CD4-positive, alpha-beta T cell treated with Interleukin-4 for 4 hours (primary cell): Measurements from ENCODE around the gene RAB1A.
A peak's percentile ranks its signal among the peaks of the same experiment; 100 is the strongest.

ENCODE experiments used
- DNase-seq: peaks from one replicate; pipeline ENCODE4 v3.0.0-alpha.2; 2020

Gene RAB1A

GRCh38 chr2:65057391-65058052 lies 72.4 kb downstream of the RAB1A start:
- DNase-seq, result peak; percentile 92

- no peak for DNase-seq
These were observed 72.9 kb downstream of the RAB1A start for GRCh38 chr2:65057054-65057375.

GRCh38 chr2:65056215-65057053 lies 73.5 kb downstream of the RAB1A start, which contains the start of gene CEP68:
CEP68 (plus strand) TSS chr2:65056416; CDS start chr2:65069445, 13,029 bp downstream.
- DNase-seq, result peak; percentile 96

- DNase-seq, result peak; percentile 65
These were observed 74.3 kb downstream of the RAB1A start for GRCh38 chr2:65055422-65056214.

GRCh38 chr2:65054749-65055421 lies 75.0 kb downstream of the RAB1A start:
- no peak for DNase-seq

GRCh38 chr2:65053199-65053598 lies 76.7 kb downstream of the RAB1A start:
- peak; percentile 72 for DNase-seq

GRCh38 chr2:65050931-65051330 lies 79.0 kb downstream of the RAB1A start:
- DNase-seq, result no peak

- DNase-seq, result no peak
These were observed 80.8 kb downstream of the RAB1A start for GRCh38 chr2:65049010-65049639.

GRCh38 chr2:65046633-65047407 lies 83.1 kb downstream of the RAB1A start:
- DNase-seq, result no peak

GRCh38 chr2:65045651-65046050 lies 84.3 kb downstream of the RAB1A start:
- DNase-seq, result no peak

GRCh38 chr2:65044097-65044735 lies 85.7 kb downstream of the RAB1A start:
- DNase-seq, result no peak

GRCh38 chr2:65043001-65043400 lies 86.9 kb downstream of the RAB1A start:
- no peak for DNase-seq

- peak; percentile 80 for DNase-seq
These were observed 89.3 kb downstream of the RAB1A start for GRCh38 chr2:65040400-65041261.

GRCh38 chr2:65039640-65040039 lies 90.3 kb downstream of the RAB1A start:
- no peak for DNase-seq

GRCh38 chr2:65037178-65037577 lies 92.7 kb downstream of the RAB1A start:
- no peak for DNase-seq
